Measurements from ENCODE around the gene RALGDS. TPM values are rescaled to one million over a fixed set of nuclear protein-coding genes. Genes with fewer than 3 reads are reported as not detected.

RALGDS gene
- total RNA-seq, 2 donors from 2014 or later, result 45.3 to 77.0 TPM

- DNase-seq (ENCODE audit: low spot score in 2 of 2) (no peak), ATAC-seq (no peak)
- no peaks in the 10 kb centered on the region for H3K9me3 Mint-ChIP-seq
- peak overlapping the region in 1 of 2 donors; percentile 58 for H3K27ac Mint-ChIP-seq
- peaks cover 0 to 4% of the 10 kb centered on the region in 2 donors for H3K36me3 Mint-ChIP-seq
These were observed 70.3 kb downstream of the RALGDS start for GRCh38 chr9:133050781-133051180.

- ATAC-seq (no peak), DNase-seq (ENCODE audit: low spot score in 2 of 2) (no peak)
- H3K36me3 Mint-ChIP-seq, result peaks cover 0 to 4% of the 10 kb centered on the region in 2 donors
- H3K27ac Mint-ChIP-seq, result peak overlapping the region in 1 of 2 donors; percentile 24
- H3K9me3 Mint-ChIP-seq, result no peaks in the 10 kb centered on the region
These were observed 70.9 kb downstream of the RALGDS start for GRCh38 chr9:133050142-133050541.

GRCh38 chr9:133049043-133049442 lies 72.0 kb downstream of the RALGDS start:
- no peaks in the 10 kb centered on the region for H3K9me3 Mint-ChIP-seq
- H3K27ac Mint-ChIP-seq, result no peak overlapping the region
- H3K36me3 Mint-ChIP-seq, result peaks cover 0 to 4% of the 10 kb centered on the region in 2 donors
- no peak for ATAC-seq
- no peak for DNase-seq (ENCODE audit: low spot score in 2 of 2)

GRCh38 chr9:133048595-133048994 lies 72.4 kb downstream of the RALGDS start:
- DNase-seq (ENCODE audit: low spot score in 2 of 2), result no peak
- peaks cover 0 to 4% of the 10 kb centered on the region in 2 donors for H3K36me3 Mint-ChIP-seq
- no peak overlapping the region for H3K27ac Mint-ChIP-seq
- ATAC-seq, result peak; percentile 58 to 69
- no peaks in the 10 kb centered on the region for H3K9me3 Mint-ChIP-seq

Other genes starting within 250 kb of the RALGDS start
- gene AK8, start 243.0 kb downstream of the RALGDS start, total RNA-seq, result not detected
- gene SPACA9, start 242.3 kb downstream of the RALGDS start, total RNA-seq, result 1 to 10 TPM; 1.4 to 2.3 TPM
- gene TSC1, start 176.6 kb downstream of the RALGDS start, total RNA-seq, result 10 to 100 TPM; 38.7 to 43.8 TPM
- gene GFI1B, start 142.5 kb downstream of the RALGDS start, total RNA-seq, result under 1 TPM in 1 of 2 donors, not detected in 1; 0.48 TPM
- 100 to 1,000 TPM; 104 to 194 TPM for gene GTF3C5, start 90.2 kb downstream of the RALGDS start, total RNA-seq
- 1 to 10 TPM; 2.4 to 9.3 TPM for gene CEL, start 59.3 kb downstream of the RALGDS start, total RNA-seq
- 1 to 10 TPM; 3.1 to 7.3 TPM for gene GBGT1, start 42.7 kb upstream of the RALGDS start, total RNA-seq
- not detected for gene OBP2B, start 88.0 kb upstream of the RALGDS start, total RNA-seq
- gene ABO, start 154.0 kb upstream of the RALGDS start, total RNA-seq, result not detected
- gene SURF6, start 214.9 kb upstream of the RALGDS start, total RNA-seq, result 10 to 100 TPM; 10.7 to 22.0 TPM
- gene MED22, start 226.9 kb upstream of the RALGDS start, total RNA-seq, result 10 to 100 TPM; 27.7 to 29.4 TPM
- 1,000 to 10,000 TPM; 3,254 to 3,908 TPM for gene RPL7A, start 227.0 kb upstream of the RALGDS start, total RNA-seq
- gene SURF1, start 235.2 kb upstream of the RALGDS start, total RNA-seq, result 10 to 100 TPM; 20.2 to 24.9 TPM
- gene SURF2, start 235.3 kb upstream of the RALGDS start, total RNA-seq, result 10 to 100 TPM in 1 of 2 donors, 1 to 10 TPM in 1; 10.0 to 12.9 TPM

Measured in activated naive CD4-positive, alpha-beta T cell treated with anti-CD3 and anti-CD28 coated beads, Interleukin-2, amount 50 U/mL, for 72 hours (primary cell).